Thyroid gland (tissue), 4 donors: ENCODE results near the gene CLEC18C. TPM values are rescaled to one million over a fixed set of nuclear protein-coding genes. Genes with fewer than 3 reads are reported as not detected.
"Not testable (repeated sequence)": the region's sequence is repeated elsewhere in the genome, so short reads cannot be mapped to it uniquely, and the experiment has no call there.

Experiments
- DNase-seq, 2 donors: peaks; one replicate each; pipeline ENCODE4 v3.0.0-alpha.2; 2019
- H3K27ac ChIP-seq, 3 donors: fragments of 200-600 bp; sonication (generic); 1 replicate in 2 of 3; 2 replicates in 1 of 3; pipeline ENCODE4 v1.5.1; 2016 to 2019; ENCODE audit warnings: mild to moderate bottlenecking in 1 of 3, moderate library complexity in 1 of 3
- H3K27me3 ChIP-seq: fragments of 200-600 bp; sonication (generic); one replicate; pipeline ENCODE4 v1.5.1; 2019
- H3K36me3 ChIP-seq, 2 donors: fragments of 200-600 bp; sonication (generic); one replicate each; pipeline ENCODE4 v1.5.1; 2016 to 2019
- H3K4me1 ChIP-seq, 2 donors: fragments of 200-600 bp; sonication (generic); one replicate each; pipeline ENCODE4 v1.5.1; 2017 to 2019
- H3K4me3 ChIP-seq, 3 donors: fragments of 200-600 bp; sonication (generic); replicated peaks in 1 of 3; 1 replicate in 2 of 3; 2 replicates in 1 of 3; pipeline ENCODE4 v1.5.1; 2016; ENCODE audit warnings: mild to moderate bottlenecking in 1 of 3
- H3K9me3 ChIP-seq: fragments of 200-600 bp; sonication (generic); one replicate; pipeline ENCODE4 v1.5.1; 2017
- POLR2A ChIP-seq, 2 donors: fragments of 450-650 bp; IDR thresholded peaks; one replicate each; pipeline ENCODE4 v1.6.1; 2017; ENCODE audit warnings: antibody characterized with exemption in 2 of 2, mild to moderate bottlenecking in 2 of 2, moderate library complexity in 1 of 2
- WGBS, 2 donors: methylation state at CpG; one replicate each; pipeline ENCODE4 v1.1.5; 2017; 5-methylcytosine and 5-hydroxymethylcytosine counted together
- intact Hi-C: fragments of 100-400 bp; cut with DNase I; formaldehyde crosslinking; loops from one replicate; pipeline ENCODE4 v1.15.1; 2023
- total RNA-seq, 4 donors: library from RNA; depleted of rRNA; stranded (reverse); fragments of >200 nt; gene quantifications; one replicate each; pipeline ENCODE4 v1.2.3, GENCODE V29; 2016
- TF ChIP-seq, protein P1 (sequence below), 6 experiments: fragments of 200-600 bp in 3 of 6; fragments of 450-650 bp in 3 of 6; sonication (generic) in 3 of 6; IDR thresholded peaks; one replicate each; pipeline ENCODE4 v1.5.1; 2016 to 2019; ENCODE audit warnings: antibody characterized with exemption in 6 of 6, mild to moderate bottlenecking in 2 of 6, inconsistent platforms in 1 of 6, moderate library complexity in 1 of 6

CLEC18C gene
- total RNA-seq, 4 donors from 2014 or later: 0.22 to 0.81 TPM; not detected in 2

DNA sequence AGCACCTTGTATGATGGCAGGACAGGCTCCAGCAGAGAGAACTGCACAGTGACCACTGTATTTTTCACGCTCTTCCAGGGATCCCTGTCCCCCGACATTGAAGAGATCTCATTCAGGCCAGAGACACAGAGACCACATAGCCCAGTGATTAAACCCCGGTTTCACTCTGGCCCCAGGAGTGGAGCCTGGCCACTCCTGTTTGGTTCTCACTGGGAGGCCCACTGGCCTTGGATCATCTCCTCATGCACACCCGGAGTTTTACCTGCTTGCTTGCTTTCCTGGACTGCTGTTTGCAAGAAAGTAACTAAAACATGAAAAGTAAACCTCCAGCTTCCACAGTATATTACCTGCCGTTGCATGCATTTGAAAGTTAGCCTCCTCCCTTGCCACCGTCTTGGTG lies 13.2 kb upstream of the CLEC18C start:
- DNase-seq: no peak
- Histone ChIP-seq H3K9me3 (no peaks in the 10 kb centered on the region), H3K27me3 (no peaks in the 10 kb centered on the region), H3K36me3 (peaks cover 50 to 61% of the 10 kb centered on the region in 2 donors), H3K27ac (no peak overlapping the region), H3K4me3 (no peak overlapping the region), H3K4me1 (no peaks in the 10 kb centered on the region)
- intact Hi-C loops: no loop called here
- TF ChIP-seq, protein P1, sequence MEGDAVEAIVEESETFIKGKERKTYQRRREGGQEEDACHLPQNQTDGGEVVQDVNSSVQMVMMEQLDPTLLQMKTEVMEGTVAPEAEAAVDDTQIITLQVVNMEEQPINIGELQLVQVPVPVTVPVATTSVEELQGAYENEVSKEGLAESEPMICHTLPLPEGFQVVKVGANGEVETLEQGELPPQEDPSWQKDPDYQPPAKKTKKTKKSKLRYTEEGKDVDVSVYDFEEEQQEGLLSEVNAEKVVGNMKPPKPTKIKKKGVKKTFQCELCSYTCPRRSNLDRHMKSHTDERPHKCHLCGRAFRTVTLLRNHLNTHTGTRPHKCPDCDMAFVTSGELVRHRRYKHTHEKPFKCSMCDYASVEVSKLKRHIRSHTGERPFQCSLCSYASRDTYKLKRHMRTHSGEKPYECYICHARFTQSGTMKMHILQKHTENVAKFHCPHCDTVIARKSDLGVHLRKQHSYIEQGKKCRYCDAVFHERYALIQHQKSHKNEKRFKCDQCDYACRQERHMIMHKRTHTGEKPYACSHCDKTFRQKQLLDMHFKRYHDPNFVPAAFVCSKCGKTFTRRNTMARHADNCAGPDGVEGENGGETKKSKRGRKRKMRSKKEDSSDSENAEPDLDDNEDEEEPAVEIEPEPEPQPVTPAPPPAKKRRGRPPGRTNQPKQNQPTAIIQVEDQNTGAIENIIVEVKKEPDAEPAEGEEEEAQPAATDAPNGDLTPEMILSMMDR (IDR thresholded peaks at IDR 0.05): no peak
- no peak for TF ChIP-seq POLR2A (IDR thresholded peaks at IDR 0.05)
- WGBS, 2 donors: 92 to 97% methylated on average over 6 of the region's 6 CpGs

GRCh38 chr16:70160821-70161220 lies 12.8 kb upstream of the CLEC18C start:
- TF ChIP-seq, protein P1 (IDR thresholded peaks at IDR 0.05): no peak
- TF ChIP-seq POLR2A (IDR thresholded peaks at IDR 0.05): no peak
- intact Hi-C loops: no loop called here
- H3K36me3 ChIP-seq: peaks cover 49 to 58% of the 10 kb centered on the region in 2 donors
- no peaks in the 10 kb centered on the region for H3K4me1 ChIP-seq
- no peak overlapping the region for H3K4me3 ChIP-seq
- 95 to 100% methylated on average over 6 of the region's 6 CpGs for WGBS, 2 donors
- DNase-seq: no peak
- H3K9me3 ChIP-seq: no peaks in the 10 kb centered on the region
- no peak overlapping the region for H3K27ac ChIP-seq
- no peaks in the 10 kb centered on the region for H3K27me3 ChIP-seq

GRCh38 chr16:70161350-70161749 lies 12.2 kb upstream of the CLEC18C start:
- intact Hi-C loops: no loop called here
- Histone ChIP-seq H3K4me1 (no peaks in the 10 kb centered on the region), H3K9me3 (no peaks in the 10 kb centered on the region), H3K27me3 (no peaks in the 10 kb centered on the region), H3K4me3 (no peak overlapping the region), H3K36me3 (peaks cover 44 to 53% of the 10 kb centered on the region in 2 donors), H3K27ac (no peak overlapping the region)
- DNase-seq: no peak
- WGBS, 2 donors: 87 to 94% methylated on average over 6 of the region's 6 CpGs
- TF ChIP-seq, protein P1 (IDR thresholded peaks at IDR 0.05): no peak
- no peak for TF ChIP-seq POLR2A (IDR thresholded peaks at IDR 0.05)

GRCh38 chr16:70162041-70162451 lies 11.5 kb upstream of the CLEC18C start:
- H3K36me3 ChIP-seq: peaks cover 37 to 46% of the 10 kb centered on the region in 2 donors
- H3K27me3 ChIP-seq: no peaks in the 10 kb centered on the region
- H3K27ac ChIP-seq: no peak overlapping the region
- no peak for DNase-seq
- no peaks in the 10 kb centered on the region for H3K4me1 ChIP-seq
- intact Hi-C loops: no loop called here
- TF ChIP-seq, protein P1 (IDR thresholded peaks at IDR 0.05): no peak
- TF ChIP-seq POLR2A (IDR thresholded peaks at IDR 0.05): no peak
- H3K9me3 ChIP-seq: no peaks in the 10 kb centered on the region
- WGBS, 2 donors: 65 to 69% methylated on average over 7 of the region's 7 CpGs
- H3K4me3 ChIP-seq: no peak overlapping the region

DNA sequence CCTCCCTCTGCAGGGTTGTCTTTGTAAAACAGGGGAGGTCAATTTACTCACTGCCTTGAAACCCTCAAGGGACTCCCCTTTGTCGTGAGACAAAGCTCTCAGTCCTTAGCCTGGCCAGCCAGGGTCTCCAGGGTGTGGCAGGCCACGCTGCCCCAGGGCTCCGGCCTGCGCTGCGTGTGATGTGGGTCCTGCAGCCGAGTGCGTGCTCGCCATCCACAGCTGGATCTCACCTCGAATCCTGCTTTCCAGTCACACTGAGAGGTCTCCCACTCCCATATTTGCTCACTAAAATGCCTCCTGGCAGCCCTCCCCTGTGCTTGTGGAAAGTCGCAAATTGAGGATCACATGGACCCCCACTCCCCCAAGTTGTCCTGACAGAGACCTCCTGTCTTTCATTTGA lies 10.0 kb upstream of the CLEC18C start:
- no peak for TF ChIP-seq POLR2A (IDR thresholded peaks at IDR 0.05)
- TF ChIP-seq, protein P1 (IDR thresholded peaks at IDR 0.05): no peak
- H3K36me3 ChIP-seq: peaks cover 24 to 31% of the 10 kb centered on the region in 2 donors
- no peaks in the 10 kb centered on the region for H3K27me3 ChIP-seq
- DNase-seq: no peak
- WGBS, 2 donors: 76 to 83% methylated on average over 10 of the region's 10 CpGs
- H3K27ac ChIP-seq: no peak overlapping the region
- no peaks in the 10 kb centered on the region for H3K9me3 ChIP-seq
- H3K4me3 ChIP-seq: no peak overlapping the region
- H3K4me1 ChIP-seq: no peaks in the 10 kb centered on the region
- intact Hi-C loops: no loop called here

GRCh38 chr16:70166688-70167087 lies 6.9 kb upstream of the CLEC18C start:
- H3K9me3 ChIP-seq, H3K4me1 ChIP-seq, intact Hi-C loops, H3K27ac ChIP-seq, H3K4me3 ChIP-seq, DNase-seq, H3K27me3 ChIP-seq: not testable (repeated sequence)
- H3K36me3 ChIP-seq: peaks cover 5 to 12% of the 10 kb centered on the region in 2 donors
- WGBS, 2 donors: 93% methylated on average over 5 of the region's 10 CpGs; no CpG with 5 or more reads in 1 of the 2 donors

- H3K4me3 ChIP-seq, H3K27ac ChIP-seq, intact Hi-C loops, DNase-seq, H3K27me3 ChIP-seq, H3K9me3 ChIP-seq, H3K4me1 ChIP-seq, H3K36me3 ChIP-seq: not testable (repeated sequence)
- WGBS, 2 donors: no CpG with 5 or more reads among the region's 15 CpGs
Observed at GRCh38 chr16:70173916-70174315, 329 bp downstream of the CLEC18C start.

GRCh38 chr16:70174387-70174932 lies 873 bp downstream of the CLEC18C start:
- H3K27ac ChIP-seq, H3K27me3 ChIP-seq, H3K4me3 ChIP-seq, intact Hi-C loops, H3K9me3 ChIP-seq, DNase-seq, H3K36me3 ChIP-seq, H3K4me1 ChIP-seq: not testable (repeated sequence)
- 77 to 84% methylated on average over 9 to 11 of the region's 21 CpGs for WGBS, 2 donors
